ENCODE results near the gene HDAC11. TPM values are rescaled to one million over a fixed set of nuclear protein-coding genes. Genes with fewer than 3 reads are reported as not detected.
A peak's percentile ranks its signal among the peaks of the same experiment; 100 is the strongest.

The HDAC11 gene
- total and polyA plus RNA-seq, 9 of the 15 experiments (the other 6 are each of a cell fraction or from before 2014, with no cell fraction given): 0.60 to 6.0 (median 4.5) TPM

DNA sequence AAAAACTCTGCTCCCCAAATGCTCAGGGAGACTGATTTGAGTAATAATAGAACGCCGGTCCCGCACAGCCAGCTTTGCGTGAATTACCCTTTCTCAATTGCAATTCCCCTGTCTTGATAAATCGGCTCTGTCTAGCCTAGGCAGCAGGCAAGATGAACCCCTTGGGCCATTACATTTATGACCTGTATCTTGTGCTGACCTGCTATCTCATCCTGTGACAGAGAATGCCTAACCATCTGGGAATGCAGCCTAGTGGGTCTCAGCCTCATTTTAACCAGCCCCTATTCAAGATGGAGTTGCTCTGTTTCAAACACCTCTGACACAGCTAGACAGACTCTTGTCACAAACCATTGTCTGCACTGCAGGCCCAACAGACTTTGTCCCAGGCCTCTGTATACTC, 46.2 kb upstream of the HDAC11 start:
- Histone ChIP-seq H3K4me3 (no peak overlapping the region), H3K36me3 (ENCODE audit: control insufficient read depth, insufficient read depth, low read length) (no peaks in the 10 kb centered on the region), H3K9me1 (ENCODE audit: control insufficient read depth, insufficient read depth, low read length) (no peaks in the 10 kb centered on the region), H3K9me3 (replicated peaks; ENCODE audit: control insufficient read depth, insufficient read depth, low read depth, low read length) (no peaks in the 10 kb centered on the region), H2AFZ (ENCODE audit: low read depth, low read length) (peak overlapping the region; percentile 37), H3K9ac (ENCODE audit: insufficient read depth in 1 of 2, low read depth in 2 of 2, low read length in 2 of 2) (no peak overlapping the region), H3K4me2 (ENCODE audit: insufficient read depth, low read length) (no peak overlapping the region), H3K79me2 (ENCODE audit: control insufficient read depth, insufficient read depth, low read length) (no peaks in the 10 kb centered on the region), H3K4me1 (replicated peaks in 1 of 2; ENCODE audit: control insufficient read depth in 2 of 2, insufficient read depth in 2 of 2, low read length in 2 of 2) (peaks cover 10 to 13% of the 10 kb centered on the region in 2 experiments; a peak in 3 of 5 replicates), H3K27me3 (ENCODE audit: control insufficient read depth in 2 of 2, insufficient read depth in 2 of 2, low read length in 2 of 2) (no peaks in the 10 kb centered on the region; a peak in 1 of 5 replicates), H3K27ac (ENCODE audit: extremely low read depth, low read depth, low read length) (no peak overlapping the region), H4K20me1 (replicated peaks; ENCODE audit: control insufficient read depth, insufficient read depth, low read length) (no peaks in the 10 kb centered on the region)
- no TSS peak for BruUV-seq (replicated peaks)
- intact Hi-C loops (cut with micrococcal nuclease) (no loop called here), in situ Hi-C loops (cut with MboI) (no loop called here)
- CTCF ChIA-PET (ENCODE audit: low intra/inter-chr PET ratio): no interaction called here
- DNase-seq (ENCODE audit: extremely low read depth in 1 of 4, low spot score in 3 of 4): no peak
- POLR2A ChIA-PET: interaction anchor here (0.6 to 1.7 kb wide), 3 partner anchors 10 to 116 kb away, joined by 3 to 4 read pairs (median 3); no protein-coding TSS in a partner anchor
- no peak for FAIRE-seq
- 63% methylated on average over 5 of the region's 5 CpGs for WGBS (ENCODE audit: insufficient coverage, low coverage, missing lambda C conversion rate)
- ATAC-seq: no peak
- TF ChIP-seq RB1 (IDR thresholded peaks at IDR 0.05; ENCODE audit: low read depth) (no peak), MECOM (CRISPR knock-in tag; IDR thresholded peaks at IDR 0.05) (no peak), ZNF224 (CRISPR knock-in tag; IDR thresholded peaks at IDR 0.05) (no peak), ZNF436 (CRISPR knock-in tag; IDR thresholded peaks at IDR 0.05) (no peak), POLR3G (IDR thresholded peaks at IDR 0.05; ENCODE audit: extremely low read depth, insufficient read length, insufficient replicate concordance) (no peak), TOE1 (IDR thresholded peaks at IDR 0.05; ENCODE audit: borderline replicate concordance) (no peak), TOE1 (CRISPR knock-in tag; IDR thresholded peaks at IDR 0.05; ENCODE audit: borderline replicate concordance, low read depth) (no peak), ZNF146 (CRISPR knock-in tag; IDR thresholded peaks at IDR 0.05; ENCODE audit: unreplicated experiment) (no peak), FOXA3 (CRISPR knock-in tag; conservative IDR thresholded peaks at IDR 0.05 in 1 of 2, IDR thresholded peaks at IDR 0.05 in 1 of 2) (no peak), NR3C1 (CRISPR knock-in tag; IDR thresholded peaks at IDR 0.05) (no peak), SIN3A (IDR thresholded peaks at IDR 0.05; ENCODE audit: borderline replicate concordance in 2 of 2, control insufficient read depth in 1 of 2, low read depth in 2 of 2, low read length in 2 of 2) (no peak), CREB1 (IDR thresholded peaks at IDR 0.05) (no peak), CREB1 (CRISPR knock-in tag; IDR thresholded peaks at IDR 0.05) (no peak), KHSRP (IDR thresholded peaks at IDR 0.05) (no peak)
- TF ChIP-seq, protein P1, sequence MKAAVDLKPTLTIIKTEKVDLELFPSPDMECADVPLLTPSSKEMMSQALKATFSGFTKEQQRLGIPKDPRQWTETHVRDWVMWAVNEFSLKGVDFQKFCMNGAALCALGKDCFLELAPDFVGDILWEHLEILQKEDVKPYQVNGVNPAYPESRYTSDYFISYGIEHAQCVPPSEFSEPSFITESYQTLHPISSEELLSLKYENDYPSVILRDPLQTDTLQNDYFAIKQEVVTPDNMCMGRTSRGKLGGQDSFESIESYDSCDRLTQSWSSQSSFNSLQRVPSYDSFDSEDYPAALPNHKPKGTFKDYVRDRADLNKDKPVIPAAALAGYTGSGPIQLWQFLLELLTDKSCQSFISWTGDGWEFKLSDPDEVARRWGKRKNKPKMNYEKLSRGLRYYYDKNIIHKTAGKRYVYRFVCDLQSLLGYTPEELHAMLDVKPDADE (conservative IDR thresholded peaks at IDR 0.05; ENCODE audit: control insufficient read depth, low read depth, low read length): no peak
- TF ChIP-seq, protein P2, sequence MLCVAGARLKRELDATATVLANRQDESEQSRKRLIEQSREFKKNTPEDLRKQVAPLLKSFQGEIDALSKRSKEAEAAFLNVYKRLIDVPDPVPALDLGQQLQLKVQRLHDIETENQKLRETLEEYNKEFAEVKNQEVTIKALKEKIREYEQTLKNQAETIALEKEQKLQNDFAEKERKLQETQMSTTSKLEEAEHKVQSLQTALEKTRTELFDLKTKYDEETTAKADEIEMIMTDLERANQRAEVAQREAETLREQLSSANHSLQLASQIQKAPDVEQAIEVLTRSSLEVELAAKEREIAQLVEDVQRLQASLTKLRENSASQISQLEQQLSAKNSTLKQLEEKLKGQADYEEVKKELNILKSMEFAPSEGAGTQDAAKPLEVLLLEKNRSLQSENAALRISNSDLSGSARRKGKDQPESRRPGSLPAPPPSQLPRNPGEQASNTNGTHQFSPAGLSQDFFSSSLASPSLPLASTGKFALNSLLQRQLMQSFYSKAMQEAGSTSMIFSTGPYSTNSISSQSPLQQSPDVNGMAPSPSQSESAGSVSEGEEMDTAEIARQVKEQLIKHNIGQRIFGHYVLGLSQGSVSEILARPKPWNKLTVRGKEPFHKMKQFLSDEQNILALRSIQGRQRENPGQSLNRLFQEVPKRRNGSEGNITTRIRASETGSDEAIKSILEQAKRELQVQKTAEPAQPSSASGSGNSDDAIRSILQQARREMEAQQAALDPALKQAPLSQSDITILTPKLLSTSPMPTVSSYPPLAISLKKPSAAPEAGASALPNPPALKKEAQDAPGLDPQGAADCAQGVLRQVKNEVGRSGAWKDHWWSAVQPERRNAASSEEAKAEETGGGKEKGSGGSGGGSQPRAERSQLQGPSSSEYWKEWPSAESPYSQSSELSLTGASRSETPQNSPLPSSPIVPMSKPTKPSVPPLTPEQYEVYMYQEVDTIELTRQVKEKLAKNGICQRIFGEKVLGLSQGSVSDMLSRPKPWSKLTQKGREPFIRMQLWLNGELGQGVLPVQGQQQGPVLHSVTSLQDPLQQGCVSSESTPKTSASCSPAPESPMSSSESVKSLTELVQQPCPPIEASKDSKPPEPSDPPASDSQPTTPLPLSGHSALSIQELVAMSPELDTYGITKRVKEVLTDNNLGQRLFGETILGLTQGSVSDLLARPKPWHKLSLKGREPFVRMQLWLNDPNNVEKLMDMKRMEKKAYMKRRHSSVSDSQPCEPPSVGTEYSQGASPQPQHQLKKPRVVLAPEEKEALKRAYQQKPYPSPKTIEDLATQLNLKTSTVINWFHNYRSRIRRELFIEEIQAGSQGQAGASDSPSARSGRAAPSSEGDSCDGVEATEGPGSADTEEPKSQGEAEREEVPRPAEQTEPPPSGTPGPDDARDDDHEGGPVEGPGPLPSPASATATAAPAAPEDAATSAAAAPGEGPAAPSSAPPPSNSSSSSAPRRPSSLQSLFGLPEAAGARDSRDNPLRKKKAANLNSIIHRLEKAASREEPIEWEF (CRISPR knock-in tag; IDR thresholded peaks at IDR 0.05): no peak

All from K562 (cell line).